Uterus (tissue), 2 donors: ENCODE measurements around the gene PROP1.
"Not testable (repeated sequence)": the region's sequence is repeated elsewhere in the genome, so short reads cannot be mapped to it uniquely, and the experiment has no call there.

ENCODE experiments used
- CTCF ChIP-seq, 4 experiments: fragments of 200-600 bp in 2 of 4; fragments of 450-650 bp in 2 of 4; sonication (generic) in 2 of 4; IDR thresholded peaks; one replicate each; pipeline ENCODE4 v1.5.1; 2016 to 2019; ENCODE audit warnings: antibody characterized with exemption in 4 of 4, mild to moderate bottlenecking in 2 of 4, moderate library complexity in 1 of 4
- POLR2A ChIP-seq, 2 donors: fragments of 450-650 bp; IDR thresholded peaks; one replicate each; pipeline ENCODE4 v1.6.1; 2016; ENCODE audit warnings: antibody characterized with exemption in 2 of 2, mild to moderate bottlenecking in 1 of 2, moderate library complexity in 1 of 2

DNA sequence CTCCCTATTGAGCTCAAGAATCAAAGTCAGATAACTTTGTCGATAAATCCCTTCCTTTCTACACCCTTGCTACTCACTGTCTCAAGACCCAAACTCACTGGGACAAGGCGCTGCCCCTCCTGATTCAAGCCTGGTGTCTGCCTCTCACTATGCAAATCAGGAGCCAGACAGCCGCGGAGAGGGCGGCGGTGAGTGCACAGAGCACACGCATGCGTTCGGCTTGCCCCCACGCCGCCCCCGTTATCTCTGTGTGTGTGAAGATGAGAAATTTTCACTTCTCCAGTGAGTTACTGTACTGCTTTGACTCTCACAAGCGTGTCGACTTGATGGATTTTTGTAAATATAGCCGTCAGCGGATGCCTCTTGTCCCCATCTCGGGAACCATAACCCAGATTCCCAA lies 47.0 kb downstream of the PROP1 start:
- not testable (repeated sequence) for TF ChIP-seq CTCF, POLR2A (IDR thresholded peaks at IDR 0.05)
